Liver (tissue), 9 donors: ENCODE results near the gene CCDC152. TPM values are rescaled to one million over a fixed set of nuclear protein-coding genes. Genes with fewer than 3 reads are reported as not detected.

Experiments
- DNase-seq: peaks from one replicate; pipeline ENCODE4 v3.0.0-alpha.2; 2017; ENCODE audit warnings: low spot score
- H3K27ac ChIP-seq, 2 donors: one replicate each; pipeline ENCODE4 v1.7.0; 2013; ENCODE audit warnings: inconsistent platforms in 2 of 2, low read length in 2 of 2, control low read depth in 1 of 2, low read depth in 1 of 2, mild to moderate bottlenecking in 1 of 2
- H3K27me3 ChIP-seq, 4 donors: one replicate each; pipeline versions ENCODE4 v1.6.1 to v1.7.0; 2013; ENCODE audit warnings: low read length in 3 of 4, inconsistent platforms in 1 of 4, mild to moderate bottlenecking in 1 of 4, moderate library complexity in 1 of 4; ENCODE audit not compliant: control insufficient read depth in 4 of 4, insufficient read depth in 4 of 4
- H3K36me3 ChIP-seq, 4 donors: one replicate each; pipeline versions ENCODE4 v1.6.1 to v1.7.0; 2013; ENCODE audit warnings: low read length in 3 of 4, mild to moderate bottlenecking in 3 of 4, low read depth in 1 of 4, moderate library complexity in 1 of 4; ENCODE audit not compliant: control insufficient read depth in 4 of 4, insufficient read depth in 3 of 4
- H3K4me1 ChIP-seq, 4 donors: one replicate each; pipeline versions ENCODE4 v1.6.1 to v1.7.0; 2013; ENCODE audit warnings: low read length in 3 of 4, mild to moderate bottlenecking in 3 of 4, moderate library complexity in 1 of 4; ENCODE audit not compliant: control insufficient read depth in 4 of 4, insufficient read depth in 4 of 4
- H3K4me3 ChIP-seq, 3 donors: one replicate each; pipeline versions ENCODE4 v1.6.1 to v1.7.0; 2013; ENCODE audit warnings: low read length in 3 of 3, control low read depth in 1 of 3, low read depth in 1 of 3, mild to moderate bottlenecking in 1 of 3
- H3K9ac ChIP-seq, 2 donors: one replicate each; pipeline ENCODE4 v1.7.0; 2013; ENCODE audit warnings: low read length in 2 of 2, mild to moderate bottlenecking in 2 of 2, moderate library complexity in 2 of 2, control low read depth in 1 of 2, low read depth in 1 of 2
- H3K9me3 ChIP-seq, 4 donors: one replicate each; pipeline versions ENCODE4 v1.6.1 to v1.7.0; 2013; ENCODE audit warnings: low read length in 3 of 4; ENCODE audit not compliant: control insufficient read depth in 4 of 4
- ATF3 ChIP-seq: IDR thresholded peaks from 2 replicates; pipeline ENCODE4 v1.6.1; 2016; ENCODE audit warnings: antibody characterized with exemption
- EGR1 ChIP-seq, 2 donors: IDR thresholded peaks; 2 replicates each; pipeline ENCODE4 v1.6.1; 2016 to 2018; ENCODE audit warnings: antibody characterized with exemption in 2 of 2, low read depth in 2 of 2
- FOXA1 ChIP-seq: IDR thresholded peaks from 2 replicates; pipeline ENCODE4 v1.6.1; 2016; ENCODE audit warnings: antibody characterized with exemption
- FOXA2 ChIP-seq: IDR thresholded peaks from 2 replicates; pipeline ENCODE4 v1.6.1; 2016; ENCODE audit warnings: antibody characterized with exemption
- GABPA ChIP-seq, 2 donors: IDR thresholded peaks in 1 of 2; conservative IDR thresholded peaks in 1 of 2; 2 replicates each; pipeline ENCODE4 v1.6.1; 2016; ENCODE audit warnings: antibody characterized with exemption in 2 of 2, mild to moderate bottlenecking in 1 of 2, moderate library complexity in 1 of 2
- HNF4G ChIP-seq: IDR thresholded peaks from 2 replicates; pipeline ENCODE4 v1.6.1; 2016; ENCODE audit warnings: antibody characterized with exemption
- JUND ChIP-seq, 2 donors: IDR thresholded peaks; 2 replicates each; pipeline ENCODE4 v1.6.1; 2016; ENCODE audit warnings: antibody characterized with exemption in 2 of 2
- MAX ChIP-seq: IDR thresholded peaks from 2 replicates; pipeline ENCODE4 v1.6.1; 2016; ENCODE audit warnings: antibody characterized with exemption
- NR2F2 ChIP-seq: IDR thresholded peaks from 2 replicates; pipeline ENCODE4 v1.6.1; 2016; ENCODE audit warnings: antibody characterized with exemption
- RAD21 ChIP-seq, 2 donors: IDR thresholded peaks; 2 replicates each; pipeline ENCODE4 v1.6.1; 2016; ENCODE audit warnings: antibody characterized with exemption in 2 of 2, mild to moderate bottlenecking in 2 of 2
- RXRA ChIP-seq, 2 donors: IDR thresholded peaks; 2 replicates each; pipeline ENCODE4 v1.6.1; 2017 to 2018; ENCODE audit warnings: antibody characterized with exemption in 2 of 2, mild to moderate bottlenecking in 1 of 2
- SP1 ChIP-seq: IDR thresholded peaks from 2 replicates; pipeline ENCODE4 v1.6.1; 2018; ENCODE audit warnings: antibody characterized with exemption, mild to moderate bottlenecking
- TAF1 ChIP-seq: conservative IDR thresholded peaks from 2 replicates; pipeline ENCODE4 v1.6.1; 2016; ENCODE audit warnings: antibody characterized with exemption, mild to moderate bottlenecking
- YY1 ChIP-seq: IDR thresholded peaks from 2 replicates; pipeline ENCODE4 v1.6.1; 2016; ENCODE audit warnings: antibody characterized with exemption, mild to moderate bottlenecking
- WGBS: extraction: QIAGEN DNeasy Blood & Tissue Kit; methylation state at CpG from one replicate; pipeline ENCODE4 v1.1.7; 2013; 5-methylcytosine and 5-hydroxymethylcytosine counted together
- polyA plus RNA-seq, 2 donors: library from polyadenylated mRNA; stranded (reverse) in 1 of 2; unstranded in 1 of 2; fragments of 200-250 nt in 1 of 2; fragments of >200 nt in 1 of 2; fragmentation: Nextera tagmentation in 1 of 2; extraction: Ambion mirVana in 1 of 2; gene quantifications; one replicate each; pipeline versions ENCODE4 v1.2.1 to v1.2.3, GENCODE V29; 2013 to 2015
- total RNA-seq, 2 donors: library from RNA; depleted of rRNA; stranded (reverse); fragments of >200 nt; gene quantifications; one replicate each; pipeline ENCODE4 v1.2.3, GENCODE V29; 2014
- TF ChIP-seq, protein P1 (sequence below): IDR thresholded peaks from 2 replicates; pipeline ENCODE4 v1.6.1; 2016; ENCODE audit warnings: antibody characterized with exemption, mild to moderate bottlenecking
- TF ChIP-seq, protein P2 (sequence below): fragments of 150-350 bp; IDR thresholded peaks from 2 replicates; pipeline ENCODE4 v1.5.1; 2017; ENCODE audit warnings: improper control_type of control experiment, low read depth, low read length; ENCODE audit not compliant: missing input control
- TF ChIP-seq, protein P3 (sequence below): IDR thresholded peaks from 2 replicates; pipeline ENCODE4 v1.6.1; 2016; ENCODE audit warnings: antibody characterized with exemption
- donor health status: healthy.
- donor health status: healthy.
- donor health status: healthy.
- donor health status: healthy.
- donor health status: healthy.

Gene CCDC152
- total and polyA plus RNA-seq, 4 donors, result 0.08 to 81.4 (median 3.3) TPM

GRCh38 chr5:42784132-42784531 is 27.5 kb downstream of the CCDC152 start:
- Histone ChIP-seq H3K27me3 (no peaks in the 10 kb centered on the region), H3K36me3 (no peaks in the 10 kb centered on the region), H3K27ac (no peak overlapping the region), H3K4me3 (no peak overlapping the region), H3K9ac (no peak overlapping the region), H3K4me1 (no peaks in the 10 kb centered on the region), H3K9me3 (peaks cover 0 to 6% (median under 1%) of the 10 kb centered on the region in 4 donors)
- no peak for DNase-seq
- WGBS, result 94% methylated on average over 1 of the region's 1 CpG
- TF ChIP-seq SP1, result no peak
- no peak for TF ChIP-seq YY1
- TF ChIP-seq, protein P1, sequence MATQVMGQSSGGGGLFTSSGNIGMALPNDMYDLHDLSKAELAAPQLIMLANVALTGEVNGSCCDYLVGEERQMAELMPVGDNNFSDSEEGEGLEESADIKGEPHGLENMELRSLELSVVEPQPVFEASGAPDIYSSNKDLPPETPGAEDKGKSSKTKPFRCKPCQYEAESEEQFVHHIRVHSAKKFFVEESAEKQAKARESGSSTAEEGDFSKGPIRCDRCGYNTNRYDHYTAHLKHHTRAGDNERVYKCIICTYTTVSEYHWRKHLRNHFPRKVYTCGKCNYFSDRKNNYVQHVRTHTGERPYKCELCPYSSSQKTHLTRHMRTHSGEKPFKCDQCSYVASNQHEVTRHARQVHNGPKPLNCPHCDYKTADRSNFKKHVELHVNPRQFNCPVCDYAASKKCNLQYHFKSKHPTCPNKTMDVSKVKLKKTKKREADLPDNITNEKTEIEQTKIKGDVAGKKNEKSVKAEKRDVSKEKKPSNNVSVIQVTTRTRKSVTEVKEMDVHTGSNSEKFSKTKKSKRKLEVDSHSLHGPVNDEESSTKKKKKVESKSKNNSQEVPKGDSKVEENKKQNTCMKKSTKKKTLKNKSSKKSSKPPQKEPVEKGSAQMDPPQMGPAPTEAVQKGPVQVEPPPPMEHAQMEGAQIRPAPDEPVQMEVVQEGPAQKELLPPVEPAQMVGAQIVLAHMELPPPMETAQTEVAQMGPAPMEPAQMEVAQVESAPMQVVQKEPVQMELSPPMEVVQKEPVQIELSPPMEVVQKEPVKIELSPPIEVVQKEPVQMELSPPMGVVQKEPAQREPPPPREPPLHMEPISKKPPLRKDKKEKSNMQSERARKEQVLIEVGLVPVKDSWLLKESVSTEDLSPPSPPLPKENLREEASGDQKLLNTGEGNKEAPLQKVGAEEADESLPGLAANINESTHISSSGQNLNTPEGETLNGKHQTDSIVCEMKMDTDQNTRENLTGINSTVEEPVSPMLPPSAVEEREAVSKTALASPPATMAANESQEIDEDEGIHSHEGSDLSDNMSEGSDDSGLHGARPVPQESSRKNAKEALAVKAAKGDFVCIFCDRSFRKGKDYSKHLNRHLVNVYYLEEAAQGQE, result no peak
- TF ChIP-seq, protein P2, sequence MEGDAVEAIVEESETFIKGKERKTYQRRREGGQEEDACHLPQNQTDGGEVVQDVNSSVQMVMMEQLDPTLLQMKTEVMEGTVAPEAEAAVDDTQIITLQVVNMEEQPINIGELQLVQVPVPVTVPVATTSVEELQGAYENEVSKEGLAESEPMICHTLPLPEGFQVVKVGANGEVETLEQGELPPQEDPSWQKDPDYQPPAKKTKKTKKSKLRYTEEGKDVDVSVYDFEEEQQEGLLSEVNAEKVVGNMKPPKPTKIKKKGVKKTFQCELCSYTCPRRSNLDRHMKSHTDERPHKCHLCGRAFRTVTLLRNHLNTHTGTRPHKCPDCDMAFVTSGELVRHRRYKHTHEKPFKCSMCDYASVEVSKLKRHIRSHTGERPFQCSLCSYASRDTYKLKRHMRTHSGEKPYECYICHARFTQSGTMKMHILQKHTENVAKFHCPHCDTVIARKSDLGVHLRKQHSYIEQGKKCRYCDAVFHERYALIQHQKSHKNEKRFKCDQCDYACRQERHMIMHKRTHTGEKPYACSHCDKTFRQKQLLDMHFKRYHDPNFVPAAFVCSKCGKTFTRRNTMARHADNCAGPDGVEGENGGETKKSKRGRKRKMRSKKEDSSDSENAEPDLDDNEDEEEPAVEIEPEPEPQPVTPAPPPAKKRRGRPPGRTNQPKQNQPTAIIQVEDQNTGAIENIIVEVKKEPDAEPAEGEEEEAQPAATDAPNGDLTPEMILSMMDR, result no peak
- no peak for TF ChIP-seq MAX
- TF ChIP-seq ATF3, result no peak
- no peak for TF ChIP-seq NR2F2
- TF ChIP-seq FOXA2, result no peak
- TF ChIP-seq JUND (IDR thresholded peaks at IDR 0.05), result no peak
- no peak for TF ChIP-seq GABPA (IDR thresholded peaks at IDR 0.05 in 1 of 2, conservative IDR thresholded peaks at IDR 0.05 in 1 of 2)
- TF ChIP-seq FOXA1, result no peak
- TF ChIP-seq TAF1, result no peak

DNA sequence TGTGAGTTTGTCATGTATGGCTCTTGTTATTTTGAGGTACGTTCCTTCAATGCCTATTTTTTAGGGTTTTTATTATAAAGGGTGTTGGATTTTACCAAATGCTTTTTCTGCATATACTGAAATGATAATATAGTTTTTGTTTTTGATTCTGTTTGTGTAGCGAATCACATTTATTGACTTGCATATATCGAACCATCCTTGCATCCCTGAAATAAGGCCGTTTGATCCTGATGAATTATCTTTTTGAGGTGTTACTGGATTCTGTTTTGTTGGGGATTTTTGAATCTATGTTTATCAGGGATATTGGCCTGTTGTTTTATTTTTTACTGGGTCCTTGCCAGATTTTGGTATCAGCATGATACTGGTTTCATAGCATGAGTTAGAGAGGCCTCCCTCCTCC is 29.1 kb downstream of the CCDC152 start:
- Histone ChIP-seq H3K4me3 (no peak overlapping the region), H3K9ac (no peak overlapping the region), H3K4me1 (no peaks in the 10 kb centered on the region), H3K27me3 (no peaks in the 10 kb centered on the region), H3K36me3 (no peaks in the 10 kb centered on the region), H3K9me3 (peaks cover 0 to 6% (median under 1%) of the 10 kb centered on the region in 4 donors), H3K27ac (no peak overlapping the region)
- 95% methylated on average over 4 of the region's 4 CpGs for WGBS
- DNase-seq, result no peak
- TF ChIP-seq ATF3 (no peak), JUND (IDR thresholded peaks at IDR 0.05) (no peak), NR2F2 (no peak), YY1 (no peak), HNF4G (no peak), FOXA2 (no peak), RXRA (IDR thresholded peaks at IDR 0.05) (no peak), SP1 (no peak), RAD21 (IDR thresholded peaks at IDR 0.05) (no peak), TAF1 (no peak), FOXA1 (no peak), EGR1 (IDR thresholded peaks at IDR 0.05; ENCODE audit: low read depth in 2 of 2) (no peak)
- TF ChIP-seq, protein P2, result no peak
- TF ChIP-seq, protein P1, result no peak
- TF ChIP-seq, protein P3, sequence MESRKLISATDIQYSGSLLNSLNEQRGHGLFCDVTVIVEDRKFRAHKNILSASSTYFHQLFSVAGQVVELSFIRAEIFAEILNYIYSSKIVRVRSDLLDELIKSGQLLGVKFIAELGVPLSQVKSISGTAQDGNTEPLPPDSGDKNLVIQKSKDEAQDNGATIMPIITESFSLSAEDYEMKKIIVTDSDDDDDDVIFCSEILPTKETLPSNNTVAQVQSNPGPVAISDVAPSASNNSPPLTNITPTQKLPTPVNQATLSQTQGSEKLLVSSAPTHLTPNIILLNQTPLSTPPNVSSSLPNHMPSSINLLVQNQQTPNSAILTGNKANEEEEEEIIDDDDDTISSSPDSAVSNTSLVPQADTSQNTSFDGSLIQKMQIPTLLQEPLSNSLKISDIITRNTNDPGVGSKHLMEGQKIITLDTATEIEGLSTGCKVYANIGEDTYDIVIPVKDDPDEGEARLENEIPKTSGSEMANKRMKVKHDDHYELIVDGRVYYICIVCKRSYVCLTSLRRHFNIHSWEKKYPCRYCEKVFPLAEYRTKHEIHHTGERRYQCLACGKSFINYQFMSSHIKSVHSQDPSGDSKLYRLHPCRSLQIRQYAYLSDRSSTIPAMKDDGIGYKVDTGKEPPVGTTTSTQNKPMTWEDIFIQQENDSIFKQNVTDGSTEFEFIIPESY, result no peak
